HepG2 (cell line): ENCODE data around the gene TMEM129.

Experiments used
- CEBPB ChIP-seq: IDR thresholded peaks from 2 replicates; pipeline ENCODE4 v1.6.1; 2011; ENCODE audit warnings: low read depth, low read length, improper control_type of control experiment, borderline replicate concordance
- DR1 ChIP-seq: sonication (generic); formaldehyde crosslinking; IDR thresholded peaks from 2 replicates; pipeline ENCODE4 v1.8.0; 2021; ENCODE audit warnings: mild to moderate bottlenecking, missing genetic modification reagents, inconsistent platforms
- EZH2 ChIP-seq: conservative IDR thresholded peaks from 2 replicates; pipeline ENCODE4 v1.6.1; 2012; ENCODE audit warnings: mild to moderate bottlenecking, low read depth, low read length, moderate library complexity
- REL ChIP-seq: sonication (generic); formaldehyde crosslinking; conservative IDR thresholded peaks from 2 replicates; pipeline ENCODE4 v1.8.0; 2022; ENCODE audit warnings: mild to moderate bottlenecking, missing genetic modification reagents, moderate library complexity

DNA sequence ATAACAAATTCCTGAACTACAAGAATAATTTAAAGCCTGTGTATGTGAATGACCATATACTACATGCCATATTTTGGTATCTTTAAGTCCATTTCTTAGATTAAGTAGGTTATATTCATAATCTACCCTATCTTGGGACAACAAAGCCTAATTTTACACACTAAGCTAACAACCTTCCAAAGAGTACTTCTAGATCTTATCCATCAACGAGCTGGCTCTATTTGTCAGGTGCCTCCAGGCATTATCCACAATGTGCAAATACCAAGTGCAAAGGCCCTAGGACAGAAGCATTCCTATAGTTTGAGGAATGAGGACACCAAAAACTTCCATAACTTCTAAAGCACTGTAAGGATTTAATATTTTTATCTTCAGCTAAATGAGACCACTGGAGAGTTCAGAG is 12.5 kb downstream of the TMEM129 start:
- no peak for TF ChIP-seq CEBPB
- TF ChIP-seq DR1 (CRISPR knock-in tag) = no peak
- TF ChIP-seq REL (CRISPR knock-in tag) = no peak
- TF ChIP-seq EZH2 = no peak
